ENCODE data around the gene MAP2K5.
"Not testable (repeated sequence)": the region's sequence is repeated elsewhere in the genome, so short reads cannot be mapped to it uniquely, and the experiment has no call there.

Gene MAP2K5

GRCh38 chr15:67670647-67671305 lies 128.3 kb downstream of the MAP2K5 start:
- H3K4me3 ChIP-seq (ENCODE audit: control insufficient read depth, low read depth, low read length) = no peak overlapping the region
- no peak for TF ChIP-seq CTCF (conservative IDR thresholded peaks at IDR 0.05; ENCODE audit: control insufficient read depth, insufficient read depth, low read depth, low read length)
- peak; percentile 31 for DNase-seq (ENCODE audit: low read depth)

DNA sequence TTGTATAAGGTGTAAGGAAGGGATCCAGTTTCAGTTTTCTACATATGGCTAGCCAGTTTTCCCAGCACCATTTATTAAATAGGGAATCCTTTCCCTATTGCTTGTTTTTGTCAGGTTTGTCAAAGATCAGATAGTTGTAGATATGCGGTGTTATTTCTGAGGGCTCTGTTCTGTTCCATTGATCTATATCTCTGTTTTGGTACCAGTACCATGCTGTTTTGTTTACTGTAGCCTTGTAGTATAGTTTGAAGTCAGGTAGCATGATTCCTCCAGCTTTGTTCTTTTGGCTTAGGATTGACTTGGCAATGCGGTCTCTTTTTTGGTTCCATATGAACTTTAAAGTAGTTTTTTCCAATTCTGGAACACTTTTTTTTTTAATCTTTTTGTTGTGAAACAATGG lies 130.3 kb downstream of the MAP2K5 start:
- H3K4me3 ChIP-seq (ENCODE audit: control insufficient read depth, low read depth, low read length); DNase-seq (ENCODE audit: low read depth): not testable (repeated sequence)

- no peak overlapping the region for H3K4me3 ChIP-seq (ENCODE audit: control insufficient read depth, low read depth, low read length)
- TF ChIP-seq CTCF (conservative IDR thresholded peaks at IDR 0.05; ENCODE audit: control insufficient read depth, insufficient read depth, low read depth, low read length) = no peak
- no peak for DNase-seq (ENCODE audit: low read depth)
Observed at GRCh38 chr15:67674983-67675382, 132.5 kb downstream of the MAP2K5 start.

GRCh38 chr15:67678089-67678488 lies 135.6 kb downstream of the MAP2K5 start:
- no peak overlapping the region for H3K4me3 ChIP-seq (ENCODE audit: control insufficient read depth, low read depth, low read length)
- no peak for DNase-seq (ENCODE audit: low read depth)
- no peak for TF ChIP-seq CTCF (conservative IDR thresholded peaks at IDR 0.05; ENCODE audit: control insufficient read depth, insufficient read depth, low read depth, low read length)

DNA sequence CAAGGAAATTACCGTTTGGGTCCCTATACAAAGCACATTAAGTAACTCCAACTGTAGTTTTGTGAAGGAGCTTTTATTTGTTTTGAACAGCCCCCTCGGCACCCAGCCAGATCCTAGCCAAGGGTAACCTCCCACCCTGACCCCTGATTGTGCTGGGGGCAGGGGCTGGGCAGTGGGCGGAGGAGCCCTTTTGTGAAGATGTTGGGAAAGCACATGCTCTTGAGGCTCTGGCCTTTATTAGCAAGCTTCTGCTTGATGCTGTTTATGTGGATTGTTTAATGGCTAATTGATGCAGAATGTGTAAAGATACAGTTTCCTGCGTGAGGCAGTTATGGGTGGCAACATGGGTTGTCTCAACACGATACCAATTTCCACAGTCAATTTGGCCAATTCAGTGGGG lies 136.5 kb downstream of the MAP2K5 start:
- no peak for DNase-seq (ENCODE audit: low read depth)
- H3K4me3 ChIP-seq (ENCODE audit: control insufficient read depth, low read depth, low read length) = no peak overlapping the region
- TF ChIP-seq CTCF (conservative IDR thresholded peaks at IDR 0.05; ENCODE audit: control insufficient read depth, insufficient read depth, low read depth, low read length) = no peak

- no peak overlapping the region for H3K4me3 ChIP-seq (ENCODE audit: control insufficient read depth, low read depth, low read length)
- peak; percentile 8 for DNase-seq (ENCODE audit: low read depth)
- no peak for TF ChIP-seq CTCF (conservative IDR thresholded peaks at IDR 0.05; ENCODE audit: control insufficient read depth, insufficient read depth, low read depth, low read length)
Observed at GRCh38 chr15:67680641-67681040, 138.1 kb downstream of the MAP2K5 start.

DNA sequence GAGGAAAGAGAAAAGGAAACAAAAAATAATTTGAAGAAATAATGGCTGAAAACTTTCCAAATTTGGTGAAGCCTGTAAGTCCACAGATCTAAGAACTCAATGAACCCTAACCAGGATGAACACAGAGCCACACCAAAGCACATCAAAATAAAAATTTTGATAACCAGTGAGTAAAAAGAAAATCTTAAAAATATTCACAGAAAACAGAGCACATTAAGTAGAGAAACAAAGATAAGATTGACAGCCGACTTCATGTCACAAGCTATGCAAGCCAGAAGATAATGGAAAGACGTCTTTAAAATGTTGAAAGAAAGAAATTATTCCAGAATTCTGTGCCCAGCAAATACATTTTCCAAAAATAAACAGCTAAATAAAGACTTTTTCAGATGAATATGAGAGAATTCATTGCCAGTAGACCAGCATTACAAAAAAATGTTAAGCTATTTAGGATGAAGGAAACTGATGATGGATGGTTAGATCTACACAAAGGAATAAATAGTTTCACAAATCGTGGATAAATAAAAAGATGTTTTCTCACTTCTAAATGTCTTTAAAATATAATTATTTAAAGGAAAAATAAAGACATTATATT lies 142.6 kb downstream of the MAP2K5 start:
- DNase-seq (ENCODE audit: low read depth) = peak; percentile 62
- no peak for TF ChIP-seq CTCF (conservative IDR thresholded peaks at IDR 0.05; ENCODE audit: control insufficient read depth, insufficient read depth, low read depth, low read length)
- H3K4me3 ChIP-seq (ENCODE audit: control insufficient read depth, low read depth, low read length) = no peak overlapping the region

Data from fibroblast of mammary gland (primary cell).